Neural crest cell (in vitro differentiated cells): ENCODE data around the gene FSTL1. TPM values are rescaled to one million over a fixed set of nuclear protein-coding genes. Genes with fewer than 3 reads are reported as not detected.

Experiments
- DNase-seq: peaks from one replicate; pipeline ENCODE4 v3.0.0; 2021; ENCODE audit warnings: low read depth, mixed read lengths, low spot score
- H3K27ac Mint-ChIP-seq: one replicate; pipeline ENCODE4 v1.8.0; 2021; ENCODE audit warnings: mild to moderate bottlenecking, mixed read lengths; ENCODE audit not compliant: unreplicated experiment
- H3K27me3 Mint-ChIP-seq: 2 replicates; pipeline ENCODE4 v1.8.0; 2021; ENCODE audit warnings: low read depth, mild to moderate bottlenecking, mixed read lengths
- H3K36me3 Mint-ChIP-seq: 2 replicates; pipeline ENCODE4 v1.8.0; 2021; ENCODE audit warnings: low read depth, mild to moderate bottlenecking, mixed read lengths
- H3K4me1 Mint-ChIP-seq: 2 replicates; pipeline ENCODE4 v1.8.0; 2021; ENCODE audit warnings: mixed read lengths
- H3K4me3 Mint-ChIP-seq: one replicate; pipeline ENCODE4 v1.8.0; 2021; ENCODE audit warnings: mild to moderate bottlenecking, mixed read lengths
- H3K9me3 Mint-ChIP-seq: 2 replicates; pipeline ENCODE4 v1.8.0; 2021; ENCODE audit warnings: mixed read lengths
- total RNA-seq: library from RNA; stranded (reverse); gene quantifications from 2 replicates; pipeline ENCODE4 v1.2.1, GENCODE V29; 2021
- TF ChIP-seq, protein P1 (sequence below): fragments of 200-600 bp; sonication (generic); conservative IDR thresholded peaks from 2 replicates; pipeline ENCODE4 v1.5.0; 2021; ENCODE audit warnings: antibody characterized with exemption, mild to moderate bottlenecking

Gene FSTL1
- total RNA-seq, 1 donor from 2014 or later = 199 TPM

DNA sequence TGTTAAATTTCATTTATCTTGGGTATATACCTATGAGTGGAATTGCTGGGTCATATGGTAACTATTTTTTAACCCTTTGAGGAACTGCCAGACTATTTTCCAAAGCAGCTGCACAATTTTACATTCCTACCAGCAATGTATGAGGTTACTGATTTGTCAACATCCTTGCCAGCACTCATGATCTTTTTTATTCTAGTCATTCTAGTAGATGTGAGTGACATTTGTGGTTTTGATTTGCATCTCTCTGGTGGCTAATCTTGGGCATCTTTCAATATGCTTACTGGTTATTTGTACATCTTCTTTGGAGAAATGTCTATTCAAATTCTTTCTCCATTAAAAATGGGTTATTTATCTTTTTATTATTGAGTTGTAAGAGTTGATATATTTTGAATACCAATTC, 80.3 kb downstream of the FSTL1 start:
- TF ChIP-seq, protein P1, sequence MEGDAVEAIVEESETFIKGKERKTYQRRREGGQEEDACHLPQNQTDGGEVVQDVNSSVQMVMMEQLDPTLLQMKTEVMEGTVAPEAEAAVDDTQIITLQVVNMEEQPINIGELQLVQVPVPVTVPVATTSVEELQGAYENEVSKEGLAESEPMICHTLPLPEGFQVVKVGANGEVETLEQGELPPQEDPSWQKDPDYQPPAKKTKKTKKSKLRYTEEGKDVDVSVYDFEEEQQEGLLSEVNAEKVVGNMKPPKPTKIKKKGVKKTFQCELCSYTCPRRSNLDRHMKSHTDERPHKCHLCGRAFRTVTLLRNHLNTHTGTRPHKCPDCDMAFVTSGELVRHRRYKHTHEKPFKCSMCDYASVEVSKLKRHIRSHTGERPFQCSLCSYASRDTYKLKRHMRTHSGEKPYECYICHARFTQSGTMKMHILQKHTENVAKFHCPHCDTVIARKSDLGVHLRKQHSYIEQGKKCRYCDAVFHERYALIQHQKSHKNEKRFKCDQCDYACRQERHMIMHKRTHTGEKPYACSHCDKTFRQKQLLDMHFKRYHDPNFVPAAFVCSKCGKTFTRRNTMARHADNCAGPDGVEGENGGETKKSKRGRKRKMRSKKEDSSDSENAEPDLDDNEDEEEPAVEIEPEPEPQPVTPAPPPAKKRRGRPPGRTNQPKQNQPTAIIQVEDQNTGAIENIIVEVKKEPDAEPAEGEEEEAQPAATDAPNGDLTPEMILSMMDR = no peak
- no peak for DNase-seq
- H3K27ac Mint-ChIP-seq = no peak overlapping the region
- no peaks in the 10 kb centered on the region for H3K36me3 Mint-ChIP-seq
- no peaks in the 10 kb centered on the region for H3K4me1 Mint-ChIP-seq
- no peaks in the 10 kb centered on the region for H3K9me3 Mint-ChIP-seq
- no peak overlapping the region for H3K4me3 Mint-ChIP-seq
- peaks cover 15% of the 10 kb centered on the region for H3K27me3 Mint-ChIP-seq

DNA sequence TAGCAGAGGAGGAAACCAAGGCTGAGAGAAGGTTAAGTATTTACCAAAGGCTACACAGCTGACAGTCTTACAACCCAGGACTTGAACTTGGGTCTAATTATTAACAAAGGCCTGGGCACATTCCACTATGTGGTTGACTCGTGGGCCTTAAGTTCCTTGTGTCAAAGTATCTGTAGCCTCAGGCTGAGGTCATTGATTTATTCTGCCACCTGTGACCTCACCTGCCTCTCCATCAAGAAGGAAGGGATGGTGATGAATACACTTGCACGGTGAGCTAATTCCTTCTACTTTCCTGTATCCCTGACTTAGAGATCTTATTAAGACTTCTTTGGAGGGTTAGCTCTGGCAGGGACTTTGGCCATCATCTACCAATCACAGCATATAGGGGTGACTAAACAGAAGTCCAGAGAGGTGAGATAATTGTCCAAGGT, 81.7 kb downstream of the FSTL1 start:
- Mint-ChIP-seq H3K27me3 (peaks cover 15% of the 10 kb centered on the region), H3K9me3 (no peaks in the 10 kb centered on the region), H3K36me3 (no peaks in the 10 kb centered on the region), H3K4me3 (no peak overlapping the region), H3K27ac (no peak overlapping the region), H3K4me1 (no peaks in the 10 kb centered on the region)
- TF ChIP-seq, protein P1 = no peak
- DNase-seq = no peak

DNA sequence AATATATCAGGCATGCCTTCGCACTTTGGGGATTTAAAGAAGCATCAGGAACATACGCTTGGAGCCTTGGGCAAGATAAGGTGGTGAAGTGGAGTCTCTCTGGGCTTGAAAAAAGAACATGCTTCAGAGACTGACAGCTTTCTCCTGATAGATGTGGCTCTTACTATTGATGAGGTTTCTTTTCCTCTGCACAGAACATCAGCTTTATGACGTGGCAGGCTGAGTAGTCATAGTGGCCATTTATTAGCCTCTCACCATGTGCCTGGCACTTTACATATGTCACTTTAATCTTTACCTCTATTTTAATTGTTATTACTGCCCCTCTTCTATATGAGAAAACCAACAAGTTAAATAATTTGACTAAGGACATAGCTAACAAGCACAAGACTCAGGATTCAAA, 82.6 kb downstream of the FSTL1 start:
- Mint-ChIP-seq H3K4me1 (no peaks in the 10 kb centered on the region), H3K27me3 (peaks cover 15% of the 10 kb centered on the region), H3K4me3 (no peak overlapping the region), H3K27ac (no peak overlapping the region), H3K36me3 (no peaks in the 10 kb centered on the region), H3K9me3 (no peaks in the 10 kb centered on the region)
- no peak for DNase-seq
- TF ChIP-seq, protein P1 = no peak

DNA sequence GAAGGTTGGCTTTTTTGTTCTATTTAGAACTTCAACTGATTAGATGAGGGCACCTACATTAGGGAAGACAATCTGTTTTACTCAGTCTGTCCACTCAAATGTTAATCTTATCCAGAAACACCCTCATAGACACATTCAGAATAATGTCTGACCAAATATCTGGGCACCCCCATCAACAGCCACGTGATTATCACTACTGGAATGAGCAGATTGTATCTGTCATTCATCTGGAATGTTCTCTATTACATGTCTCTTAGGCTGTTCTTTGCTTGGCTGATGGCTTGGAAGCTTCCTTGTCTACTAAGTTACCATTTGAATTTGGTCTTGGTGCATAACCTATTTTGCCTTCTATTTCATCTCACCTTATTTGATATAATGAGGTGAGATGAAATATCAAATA, 86.0 kb downstream of the FSTL1 start:
- no peak for DNase-seq
- H3K4me1 Mint-ChIP-seq = no peaks in the 10 kb centered on the region
- TF ChIP-seq, protein P1 = no peak
- no peak overlapping the region for H3K4me3 Mint-ChIP-seq
- no peaks in the 10 kb centered on the region for H3K9me3 Mint-ChIP-seq
- H3K36me3 Mint-ChIP-seq = no peaks in the 10 kb centered on the region
- no peak overlapping the region for H3K27ac Mint-ChIP-seq
- H3K27me3 Mint-ChIP-seq = peaks cover 13% of the 10 kb centered on the region

DNA sequence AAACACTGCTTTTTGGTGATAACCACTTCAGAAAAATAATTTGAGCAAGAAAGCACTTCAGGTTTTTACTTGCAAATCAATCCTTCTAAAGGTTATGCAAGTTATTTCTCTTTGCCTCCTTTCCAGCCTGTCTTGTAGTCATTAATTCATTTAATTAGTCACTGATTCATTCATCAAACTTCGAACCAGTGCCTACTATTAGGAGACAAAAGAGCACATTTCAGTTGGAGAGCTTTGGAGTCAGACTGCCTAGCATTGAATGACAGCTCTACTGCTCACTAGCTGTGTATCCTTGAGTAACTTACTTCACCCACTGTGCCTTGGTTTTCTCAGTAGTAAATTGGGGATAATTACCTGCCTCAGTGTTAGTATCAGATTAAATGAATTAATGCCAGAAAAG, 86.7 kb downstream of the FSTL1 start:
- Mint-ChIP-seq H3K27me3 (peaks cover 13% of the 10 kb centered on the region), H3K4me3 (no peak overlapping the region), H3K27ac (no peak overlapping the region), H3K9me3 (no peaks in the 10 kb centered on the region), H3K36me3 (no peaks in the 10 kb centered on the region), H3K4me1 (no peaks in the 10 kb centered on the region)
- no peak for DNase-seq
- TF ChIP-seq, protein P1 = no peak

DNA sequence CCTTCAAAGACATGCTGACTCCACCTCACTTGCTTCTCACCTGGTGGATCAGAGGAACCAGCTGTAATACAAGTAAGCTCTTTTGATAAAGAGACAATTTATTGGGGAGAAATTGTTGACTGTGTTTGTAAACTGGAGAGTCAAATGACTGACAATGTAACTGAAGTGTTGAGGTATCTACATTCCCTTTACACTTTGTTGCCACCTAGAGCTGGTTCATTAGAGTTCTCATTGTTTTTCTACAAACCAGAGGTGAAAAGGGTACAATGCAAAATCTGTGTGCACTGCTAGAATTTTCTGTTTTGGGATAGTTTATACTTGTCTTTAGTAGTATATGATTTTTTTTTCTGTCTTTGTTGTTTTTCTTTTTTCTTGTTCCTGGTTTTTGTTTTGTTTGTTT, 93.0 kb downstream of the FSTL1 start:
- Mint-ChIP-seq H3K4me3 (no peak overlapping the region), H3K36me3 (no peaks in the 10 kb centered on the region), H3K9me3 (no peaks in the 10 kb centered on the region), H3K27ac (no peak overlapping the region), H3K27me3 (no peaks in the 10 kb centered on the region), H3K4me1 (no peaks in the 10 kb centered on the region)
- TF ChIP-seq, protein P1 = no peak
- no peak for DNase-seq
